ENCODE measurements around the gene COL27A1. TPM values are rescaled to one million over a fixed set of nuclear protein-coding genes. Genes with fewer than 3 reads are reported as not detected.

The COL27A1 gene
- total RNA-seq, 1 donor from 2014 or later, result 8.5 TPM

GRCh38 chr9:114210136-114210535 is 54.8 kb downstream of the COL27A1 start:
- no peak for DNase-seq (ENCODE audit: low read depth)
- no peak for TF ChIP-seq CTCF (conservative IDR thresholded peaks at IDR 0.05; ENCODE audit: low read depth, low read length)
- H3K4me3 ChIP-seq (ENCODE audit: low read depth, low read length), result no peak overlapping the region

GRCh38 chr9:114210691-114211276 is 55.4 kb downstream of the COL27A1 start:
- no peak for TF ChIP-seq CTCF (conservative IDR thresholded peaks at IDR 0.05; ENCODE audit: low read depth, low read length)
- H3K4me3 ChIP-seq (ENCODE audit: low read depth, low read length), result no peak overlapping the region

GRCh38 chr9:114212826-114213225 is 57.5 kb downstream of the COL27A1 start:
- H3K4me3 ChIP-seq (ENCODE audit: low read depth, low read length), result no peak overlapping the region
- DNase-seq (ENCODE audit: low read depth), result peak; percentile 48
- no peak for TF ChIP-seq CTCF (conservative IDR thresholded peaks at IDR 0.05; ENCODE audit: low read depth, low read length)

More at GRCh38 chr9:114210691-114211276, 55.4 kb downstream of the COL27A1 start:
- no peak for DNase-seq (ENCODE audit: low read depth)

GRCh38 chr9:114213566-114213965 is 58.2 kb downstream of the COL27A1 start:
- no peak for TF ChIP-seq CTCF (conservative IDR thresholded peaks at IDR 0.05; ENCODE audit: low read depth, low read length)
- DNase-seq (ENCODE audit: low read depth), result no peak
- H3K4me3 ChIP-seq (ENCODE audit: low read depth, low read length), result no peak overlapping the region

- DNase-seq (ENCODE audit: low read depth), result no peak
- H3K4me3 ChIP-seq (ENCODE audit: low read depth, low read length), result no peak overlapping the region
- TF ChIP-seq CTCF (conservative IDR thresholded peaks at IDR 0.05; ENCODE audit: low read depth, low read length), result no peak
Measured at GRCh38 chr9:114214181-114214580, 58.8 kb downstream of the COL27A1 start.

- H3K4me3 ChIP-seq (ENCODE audit: low read depth, low read length), result no peak overlapping the region
- TF ChIP-seq CTCF (conservative IDR thresholded peaks at IDR 0.05; ENCODE audit: low read depth, low read length), result no peak
- no peak for DNase-seq (ENCODE audit: low read depth)
Measured at GRCh38 chr9:114214686-114215414, 59.5 kb downstream of the COL27A1 start.

- no peak for TF ChIP-seq CTCF (conservative IDR thresholded peaks at IDR 0.05; ENCODE audit: low read depth, low read length)
- H3K4me3 ChIP-seq (ENCODE audit: low read depth, low read length), result no peak overlapping the region
- no peak for DNase-seq (ENCODE audit: low read depth)
Measured at GRCh38 chr9:114216081-114216480, 60.7 kb downstream of the COL27A1 start.

All from epithelial cell of proximal tubule (primary cell).